Stimulated activated CD8-positive, alpha-beta memory T cell treated with anti-CD3 and anti-CD28 coated beads, Interleukin-2, amount 100 ng/mL, for 48 hours (primary cell): ENCODE measurements around the gene TUBA8.
"Not testable (repeated sequence)": the region's sequence is repeated elsewhere in the genome, so short reads cannot be mapped to it uniquely, and the experiment has no call there.

Experiments
- DNase-seq, 2 donors: peaks; one replicate each; pipeline ENCODE4 v3.0.0-alpha.2; 2020; ENCODE audit warnings: low read depth in 2 of 2

Gene TUBA8

GRCh38 chr22:18173441-18173840, 62.8 kb downstream of the TUBA8 start:
- DNase-seq, result not testable (repeated sequence)
